NCI-H1694 treated with DMSO at 0.1 percent for 48 hours (cell line): ENCODE results near the gene BTK.
A peak's percentile ranks its signal among the peaks of the same experiment; 100 is the strongest.

ENCODE experiments used
- DNase-seq: peaks from one replicate; lab custom pipeline; 2025; lab: John Stamatoyannopoulos, UW

BTK gene

GRCh38 chrX:101393530-101394305 is 7.7 kb upstream of the BTK start:
- DNase-seq, result no peak

DNA sequence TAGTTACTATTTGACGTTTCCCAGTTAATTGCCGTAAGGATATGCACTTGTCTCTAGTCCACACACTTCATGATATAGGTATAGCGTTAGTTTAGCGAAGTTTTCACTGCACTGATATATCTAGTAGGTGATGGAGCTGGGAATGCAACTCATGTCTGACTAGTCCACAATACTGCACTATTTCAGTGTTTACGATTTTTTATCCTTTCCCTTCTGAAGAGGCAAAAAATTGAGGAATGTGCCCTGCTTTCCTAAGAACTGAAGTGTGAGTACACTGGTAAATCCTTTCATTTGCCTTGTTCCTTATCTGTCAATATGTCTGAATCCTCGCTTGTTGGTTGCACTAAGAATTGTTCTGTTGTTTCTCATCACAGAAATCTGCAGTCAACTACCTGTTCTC is 5.8 kb upstream of the BTK start:
- DNase-seq, result no peak

DNA sequence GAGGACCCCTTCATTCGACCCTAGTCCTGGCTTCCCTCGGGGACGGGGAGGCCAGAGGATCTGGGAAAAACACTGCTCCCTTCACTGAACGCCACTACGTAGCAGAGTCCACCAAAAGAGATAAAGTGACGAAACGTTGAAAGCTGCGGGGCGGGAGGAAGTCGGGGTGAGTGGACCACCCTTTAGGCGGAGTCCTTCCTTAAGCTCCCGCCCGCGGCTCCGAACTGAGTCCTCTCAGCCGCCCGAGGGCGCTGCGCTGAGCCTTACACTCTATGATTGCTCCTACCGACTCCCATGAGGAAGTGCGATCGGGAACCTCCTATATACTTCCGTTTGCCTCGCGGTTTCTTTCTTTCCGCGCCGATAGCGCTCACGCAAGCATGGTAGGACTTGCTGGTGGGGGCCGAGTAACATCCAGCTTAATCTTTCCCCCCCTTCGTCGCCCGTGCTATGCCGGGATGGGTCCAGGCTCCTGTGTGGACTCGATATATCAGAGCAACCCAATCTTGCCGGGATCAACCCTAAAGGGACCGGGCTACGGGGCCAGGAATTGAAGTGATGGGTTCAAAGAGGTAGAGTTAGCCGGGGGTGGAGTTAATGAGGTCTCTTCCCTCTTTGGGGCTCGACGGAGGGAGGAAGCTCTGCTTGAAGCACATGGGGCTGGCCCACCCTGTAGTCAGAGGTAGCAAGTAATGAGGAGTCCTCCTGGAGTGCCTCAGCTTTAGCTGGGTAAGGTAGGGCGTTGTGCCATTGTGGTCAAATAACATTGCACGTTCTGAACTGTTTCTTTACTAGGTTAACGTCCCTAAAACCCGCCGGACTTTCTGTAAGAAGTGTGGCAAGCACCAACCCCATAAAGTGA is 4.9 kb upstream of the BTK start, which contains the start of gene RPL36A:
RPL36A (plus strand) TSS at position 348 of the 862 bp plus-strand sequence; CDS start at position 381, 33 bp downstream.
- peak; percentile 95 for DNase-seq

GRCh38 chrX:101388604-101389003 is 2.6 kb upstream of the BTK start:
- no peak for DNase-seq

DNA sequence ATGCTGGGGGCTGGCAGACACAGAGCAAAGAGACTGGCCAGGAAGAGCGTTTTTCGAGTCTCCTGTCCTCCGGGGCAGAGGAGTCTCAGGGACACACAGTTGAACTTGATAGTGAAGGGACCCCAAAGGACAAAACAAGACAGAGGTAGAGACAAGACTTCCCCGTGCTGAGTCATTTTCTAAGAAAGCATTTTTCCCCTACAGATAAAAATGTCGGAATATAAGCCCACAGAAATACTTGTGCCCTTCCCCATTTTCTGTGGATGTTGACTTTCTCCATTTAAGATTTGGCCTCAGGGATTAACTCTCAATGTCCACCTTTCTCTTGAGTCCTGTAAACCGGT is 523 bp upstream of the BTK start:
- no peak for DNase-seq

GRCh38 chrX:101385026-101385684 is 836 bp downstream of the BTK start:
- no peak for DNase-seq

- no peak for DNase-seq
Measured at GRCh38 chrX:101383679-101384205, 2.2 kb downstream of the BTK start.

DNA sequence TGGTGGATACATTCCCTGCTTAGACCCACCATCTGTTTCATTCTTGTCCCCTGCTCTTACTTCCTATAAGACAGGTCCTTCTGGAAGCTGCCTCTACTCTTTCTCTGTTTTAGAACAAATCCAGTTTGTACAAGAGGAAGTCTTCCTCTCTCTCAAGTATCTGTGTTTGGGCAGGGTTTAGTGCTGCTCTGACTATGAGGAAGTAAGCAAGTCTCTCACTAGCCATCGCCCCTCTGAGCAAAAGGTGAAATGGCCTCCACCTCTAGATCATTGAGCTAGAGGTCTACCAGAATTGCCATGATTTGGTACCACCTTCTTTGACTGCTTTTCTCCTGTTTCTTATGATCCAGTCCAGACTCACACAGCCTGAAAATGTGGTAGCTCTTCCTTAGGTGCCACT is 8.4 kb downstream of the BTK start:
- no peak for DNase-seq

DNA sequence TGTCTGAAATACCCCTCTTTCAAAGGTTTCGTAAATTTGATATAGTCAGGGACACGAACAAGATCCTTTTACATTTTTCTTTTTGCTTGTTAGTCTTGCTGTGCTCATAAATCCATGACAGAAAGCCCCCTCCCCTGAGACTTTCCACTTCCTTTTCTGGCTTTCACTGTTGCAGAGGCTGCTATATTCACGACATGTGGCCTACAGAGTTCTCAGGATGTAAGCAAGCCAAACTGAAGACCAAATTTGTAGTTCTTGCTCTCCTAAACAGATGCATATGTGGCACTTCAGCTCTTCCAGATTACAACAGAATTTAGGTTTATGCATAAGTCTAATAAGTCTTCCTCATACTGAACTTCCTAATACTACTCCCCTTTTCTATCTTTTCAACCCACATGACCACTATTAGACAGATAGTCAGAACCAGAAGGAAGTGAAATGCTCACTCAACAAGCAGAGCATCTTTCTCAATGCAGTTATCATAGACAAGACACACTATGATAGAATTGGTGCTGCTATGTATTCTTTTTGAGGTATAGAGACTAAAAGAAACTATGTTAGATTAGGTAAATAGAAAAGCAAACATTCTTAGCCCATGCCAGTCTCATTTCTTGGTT is 15.0 kb downstream of the BTK start:
- DNase-seq, result no peak

DNA sequence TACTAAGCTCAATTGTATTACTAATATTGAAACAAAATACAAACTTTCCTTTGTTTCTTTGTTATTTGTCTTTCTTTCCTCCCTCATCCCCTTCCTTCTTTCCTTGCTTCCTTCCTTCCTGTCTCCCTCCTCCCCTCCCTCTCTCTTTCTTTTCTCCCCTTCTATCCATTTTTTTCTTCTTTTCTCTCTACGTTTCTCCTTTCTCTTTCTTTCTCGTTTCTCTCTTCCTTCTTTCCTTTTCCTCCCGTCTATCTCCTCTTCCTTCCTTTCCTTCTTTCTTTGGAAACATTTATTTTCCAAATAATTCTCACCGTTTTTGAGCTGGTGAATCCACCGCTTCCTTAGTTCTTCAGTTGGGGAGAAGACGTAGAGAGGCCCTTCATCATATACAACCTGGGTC is 16.3 kb downstream of the BTK start:
- DNase-seq, result no peak

DNA sequence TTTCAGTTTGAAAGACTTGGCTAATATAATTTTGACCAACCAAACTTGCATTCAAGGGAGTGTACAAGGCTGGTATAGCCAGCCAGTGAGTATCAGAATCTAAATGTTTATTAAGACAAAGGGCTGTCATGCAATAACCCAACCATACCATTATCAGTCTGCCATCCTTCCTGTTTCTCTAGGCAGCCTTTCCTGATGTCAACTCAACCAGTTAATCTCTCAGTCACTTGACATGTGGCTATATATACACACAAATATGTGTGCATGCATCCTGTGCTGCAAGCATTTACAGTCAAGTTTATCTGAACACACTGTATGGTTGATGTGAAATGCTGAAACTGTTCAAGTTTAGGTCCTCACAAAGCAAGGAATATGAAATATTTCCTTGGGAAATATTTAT is 17.2 kb downstream of the BTK start:
- no peak for DNase-seq

- no peak for DNase-seq
Measured at GRCh38 chrX:101365301-101365795, 20.6 kb downstream of the BTK start.

DNA sequence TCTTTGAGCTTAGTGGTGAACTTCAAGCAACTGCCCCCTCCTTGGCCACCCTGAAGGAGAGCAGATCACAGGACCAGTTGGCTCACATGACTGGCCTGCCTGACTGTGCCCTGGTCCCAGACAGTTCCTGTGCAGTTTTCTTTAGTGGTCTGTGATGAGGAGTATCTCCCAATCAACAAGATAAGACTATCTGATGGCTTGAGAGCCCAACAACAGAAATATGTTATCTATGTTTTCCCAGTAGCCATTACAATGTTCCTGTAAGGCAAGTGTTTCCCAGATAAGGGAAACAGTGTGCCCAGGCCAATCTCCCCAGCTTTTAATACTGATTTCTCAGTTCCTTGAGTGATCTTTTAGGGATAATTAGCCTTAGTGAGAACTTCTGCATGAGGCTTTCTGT is 23.2 kb downstream of the BTK start:
- DNase-seq, result no peak

GRCh38 chrX:101362116-101362515 is 23.9 kb downstream of the BTK start:
- DNase-seq, result no peak

GRCh38 chrX:101360390-101360789 is 25.6 kb downstream of the BTK start:
- DNase-seq, result no peak

DNA sequence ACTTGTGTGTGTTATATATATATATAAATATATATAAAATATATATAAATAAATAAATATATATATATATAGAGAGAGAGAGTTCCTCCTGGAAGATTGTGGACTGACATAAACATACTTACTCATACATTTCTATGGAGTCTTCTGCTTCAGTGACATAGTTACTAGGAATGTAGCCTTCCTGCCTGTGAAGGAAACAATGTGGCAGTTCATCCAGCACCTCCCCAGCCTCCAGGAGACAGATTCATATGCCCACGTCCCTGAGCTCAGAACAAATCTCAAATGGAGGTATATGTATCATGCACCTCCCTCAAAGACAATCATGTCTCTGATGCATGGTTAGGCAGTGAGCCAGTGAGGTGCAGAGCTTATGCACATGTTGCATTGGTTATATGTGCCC is 26.0 kb downstream of the BTK start:
- DNase-seq, result no peak

GRCh38 chrX:101357166-101357795 is 28.7 kb downstream of the BTK start:
- DNase-seq, result no peak

DNA sequence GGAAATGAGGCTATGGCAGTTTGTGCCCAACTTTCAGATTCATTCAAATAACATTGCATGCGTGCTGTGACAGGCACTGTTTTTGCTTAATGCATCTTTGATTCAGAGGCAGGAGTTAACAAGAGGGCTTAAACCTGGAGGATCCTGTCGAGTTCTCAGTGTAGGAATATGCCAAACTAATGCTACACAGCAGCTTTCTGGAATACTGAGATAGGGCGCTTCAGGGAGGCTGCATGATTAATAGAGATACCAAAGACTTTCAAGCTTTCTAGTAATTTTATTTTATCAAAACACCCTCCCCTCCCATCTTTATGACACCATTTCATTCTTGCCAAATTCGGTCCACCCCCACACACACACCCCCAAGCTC is 36.8 kb downstream of the BTK start:
- DNase-seq, result no peak

DNA sequence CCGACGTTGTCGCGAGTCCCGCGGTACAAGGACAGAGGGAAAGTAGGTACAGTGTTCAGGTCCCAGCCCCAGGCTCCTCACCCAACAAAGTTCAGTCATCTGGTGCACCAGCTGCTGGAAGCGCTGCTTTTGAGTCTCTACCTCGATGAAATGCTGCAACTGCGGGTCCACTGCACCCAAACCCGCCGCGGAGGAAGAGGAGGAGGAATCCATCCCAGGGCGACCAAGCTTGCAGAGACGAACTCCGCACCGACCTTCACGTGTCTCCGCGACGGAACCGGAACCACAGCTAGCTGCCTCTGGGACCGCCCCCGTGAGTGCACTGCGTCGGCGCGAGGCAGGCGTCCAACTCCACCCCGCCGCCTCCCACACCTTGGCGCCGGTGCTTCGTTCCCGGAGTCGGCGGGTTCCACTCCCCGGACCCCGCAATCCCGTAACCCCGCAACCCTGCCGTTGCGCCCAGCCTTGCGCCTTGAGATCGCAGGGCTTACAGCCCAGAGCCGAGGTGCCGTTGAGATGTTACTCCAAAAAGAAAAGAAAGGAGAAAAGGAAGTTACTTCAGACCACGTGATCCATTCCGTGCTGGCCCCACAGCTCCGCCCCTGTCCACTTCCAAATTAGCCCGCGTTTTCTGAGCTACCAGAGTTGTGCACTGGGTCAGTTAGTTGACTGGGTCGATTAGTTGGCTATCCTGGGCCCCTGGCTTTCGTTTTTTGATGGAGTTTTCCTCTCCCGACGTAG is 37.4 kb downstream of the BTK start, which contains the start of gene TIMM8A:
TIMM8A (minus strand) TSS at position 291 of the 741 bp plus-strand sequence; CDS start at position 213, 78 bp downstream.
- DNase-seq, result peak; percentile 52

DNA sequence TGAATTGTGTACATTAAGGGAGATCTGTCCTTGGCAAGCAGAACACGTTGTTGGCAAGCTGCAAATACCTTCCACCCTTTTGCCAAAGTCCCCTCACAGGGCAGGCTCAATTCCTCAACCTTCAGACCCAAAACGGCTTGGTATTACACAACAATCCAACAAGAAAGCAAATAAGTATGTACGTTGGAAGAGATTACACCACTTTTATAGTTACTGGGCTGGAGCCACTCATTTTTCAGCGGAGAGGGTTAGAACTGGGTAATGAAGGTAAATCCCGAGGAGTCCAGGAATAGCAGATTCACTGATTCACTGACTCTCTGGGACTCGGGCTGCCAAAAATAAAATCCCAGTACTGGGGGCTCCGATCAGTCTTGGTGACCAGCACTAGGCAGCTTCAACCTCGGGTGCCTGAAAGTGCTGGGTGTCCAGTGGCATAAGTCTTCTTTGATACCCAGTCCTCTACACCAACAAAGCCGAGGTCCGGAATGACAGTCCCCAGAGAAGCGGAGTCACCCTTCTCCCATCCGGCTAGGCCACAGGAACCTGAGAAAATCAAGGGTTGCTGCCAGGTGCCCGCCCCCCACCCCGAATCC is 38.0 kb downstream of the BTK start:
- DNase-seq, result no peak
